ENCODE results near the gene DNAJC5G. TPM values are rescaled to one million over a fixed set of nuclear protein-coding genes. Genes with fewer than 3 reads are reported as not detected.

The DNAJC5G gene
- total and polyA plus RNA-seq, 2 donors (not counting 3 experiments of a cell fraction or from before 2014, with no cell fraction given) = 0.77 to 1.4 TPM

DNA sequence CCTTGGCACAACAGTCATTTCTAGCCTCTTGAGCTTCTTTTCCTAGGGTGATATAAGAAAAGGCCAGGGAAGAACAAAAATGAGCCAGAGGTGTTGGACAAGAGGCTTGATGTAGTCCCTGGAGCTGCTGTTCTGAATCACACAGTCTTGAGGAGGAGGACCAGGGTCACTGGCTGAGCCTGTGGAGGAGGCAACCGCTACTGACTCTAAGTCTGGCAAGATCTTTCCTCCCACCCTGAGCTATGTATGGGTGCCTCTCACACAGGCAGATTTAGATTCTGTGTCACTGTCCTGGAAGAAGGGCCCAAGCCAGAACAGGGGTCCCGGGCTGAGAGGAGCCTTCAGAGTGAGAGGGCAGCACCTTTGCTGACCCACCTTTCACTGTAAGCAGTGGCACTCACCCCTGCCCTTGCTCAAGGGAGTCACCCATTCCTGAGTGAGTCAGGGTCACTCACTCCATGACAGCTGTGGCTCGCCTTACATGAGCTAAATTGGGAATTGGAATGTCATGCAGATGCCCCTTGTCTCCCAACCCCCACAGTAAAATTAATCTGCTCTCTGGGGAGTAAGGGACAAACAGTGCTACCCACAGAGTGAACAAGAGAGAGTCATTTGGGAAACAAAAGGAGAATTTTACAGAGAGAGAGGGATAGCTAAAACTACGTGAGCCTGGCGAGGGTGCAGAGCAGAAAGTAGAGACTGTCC is 6.8 kb downstream of the DNAJC5G start, which contains the start of gene TRIM54:
TRIM54 (plus strand) TSS at position 575 of the 705 bp plus-strand sequence. CDS start 303 bp downstream, outside the sequence.
- ChIA-PET POLR2A (no interaction called here), CTCF (interaction anchor here (1.3 to 9.1 kb wide), 10 partner anchors 9 to 197 kb away, joined by 3 to 143 read pairs (median 42); partner anchors contain the start of genes PREB and SLC30A3)
- Histone ChIP-seq H3K79me2 (ENCODE audit: control insufficient read depth, insufficient read depth, low read length) (no peaks in the 10 kb centered on the region), H3K9ac (replicated peaks; ENCODE audit: extremely low read depth, insufficient read depth, low read length) (no peak within 1 kb of the TSS), H3K4me2 (ENCODE audit: insufficient read depth, low read length) (no peak within 1 kb of the TSS), H3K27me3 (ENCODE audit: control insufficient read depth in 2 of 2, insufficient read depth in 2 of 2, low read length in 2 of 2) (no peaks in the 10 kb centered on the region), H2AFZ (ENCODE audit: low read depth, low read length) (peak within 1 kb of the TSS; percentile 9), H3K4me3 (replicated peaks in 1 of 3; ENCODE audit: insufficient read depth in 1 of 3, low read depth in 1 of 3, low read length in 3 of 3) (no peak within 1 kb of the TSS), H4K20me1 (replicated peaks; ENCODE audit: control insufficient read depth, extremely low read depth, insufficient read depth, low read length) (no peaks in the 10 kb centered on the region), H3K9me3 (replicated peaks; ENCODE audit: control insufficient read depth, insufficient read depth, low read length) (no peaks in the 10 kb centered on the region), H3K36me3 (ENCODE audit: control insufficient read depth in 2 of 2, extremely low read depth in 1 of 2, insufficient read depth in 2 of 2, low read length in 2 of 2) (no peaks in the 10 kb centered on the region), H3K4me1 (ENCODE audit: control insufficient read depth, extremely low read depth, insufficient read depth, low read length) (peaks cover 6% of the 10 kb centered on the region), H3K9me1 (replicated peaks; ENCODE audit: control insufficient read depth, extremely low read depth, insufficient read depth, low read length) (no peaks in the 10 kb centered on the region), H3K27ac (ENCODE audit: insufficient read depth, low read depth, low read length) (no peak within 1 kb of the TSS)
- dilution Hi-C loops (cut with MboI; ENCODE audit: extremely low pct_ligation_motif_present, low sequenced_read_pairs) (no loop called here), intact Hi-C loops (cut with micrococcal nuclease) (loop anchor here (10.0 kb wide), 1 partner anchor 317 kb away; no protein-coding TSS in a partner anchor)
- no peak for TF ChIP-seq EZH2 (IDR thresholded peaks at IDR 0.05; ENCODE audit: borderline replicate concordance, low read depth, low read length, severe bottlenecking)
- TF ChIP-seq MYC (IDR thresholded peaks at IDR 0.05; ENCODE audit: low read depth, low read length) = no peak
- TF ChIP-seq, protein P1, sequence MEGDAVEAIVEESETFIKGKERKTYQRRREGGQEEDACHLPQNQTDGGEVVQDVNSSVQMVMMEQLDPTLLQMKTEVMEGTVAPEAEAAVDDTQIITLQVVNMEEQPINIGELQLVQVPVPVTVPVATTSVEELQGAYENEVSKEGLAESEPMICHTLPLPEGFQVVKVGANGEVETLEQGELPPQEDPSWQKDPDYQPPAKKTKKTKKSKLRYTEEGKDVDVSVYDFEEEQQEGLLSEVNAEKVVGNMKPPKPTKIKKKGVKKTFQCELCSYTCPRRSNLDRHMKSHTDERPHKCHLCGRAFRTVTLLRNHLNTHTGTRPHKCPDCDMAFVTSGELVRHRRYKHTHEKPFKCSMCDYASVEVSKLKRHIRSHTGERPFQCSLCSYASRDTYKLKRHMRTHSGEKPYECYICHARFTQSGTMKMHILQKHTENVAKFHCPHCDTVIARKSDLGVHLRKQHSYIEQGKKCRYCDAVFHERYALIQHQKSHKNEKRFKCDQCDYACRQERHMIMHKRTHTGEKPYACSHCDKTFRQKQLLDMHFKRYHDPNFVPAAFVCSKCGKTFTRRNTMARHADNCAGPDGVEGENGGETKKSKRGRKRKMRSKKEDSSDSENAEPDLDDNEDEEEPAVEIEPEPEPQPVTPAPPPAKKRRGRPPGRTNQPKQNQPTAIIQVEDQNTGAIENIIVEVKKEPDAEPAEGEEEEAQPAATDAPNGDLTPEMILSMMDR (IDR thresholded peaks at IDR 0.05; ENCODE audit: extremely low read depth in 1 of 2, insufficient read depth in 1 of 2, low read depth in 1 of 2, low read length in 2 of 2) = no peak
- no peak for TF ChIP-seq POLR2A (IDR thresholded peaks at IDR 0.05; ENCODE audit: low read depth, low read length)
- TF ChIP-seq, protein P2, sequence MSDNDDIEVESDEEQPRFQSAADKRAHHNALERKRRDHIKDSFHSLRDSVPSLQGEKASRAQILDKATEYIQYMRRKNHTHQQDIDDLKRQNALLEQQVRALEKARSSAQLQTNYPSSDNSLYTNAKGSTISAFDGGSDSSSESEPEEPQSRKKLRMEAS (IDR thresholded peaks at IDR 0.05; ENCODE audit: insufficient read depth, insufficient read length) = no peak
- TF ChIP-seq GATA2 (IDR thresholded peaks at IDR 0.05; ENCODE audit: insufficient read depth, insufficient read length, low read depth, low read length) = no peak
- TF ChIP-seq POLR2AphosphoS5 (IDR thresholded peaks at IDR 0.05; ENCODE audit: insufficient read depth, low read depth, low read length) = no peak
- no peak for TF ChIP-seq FOS (IDR thresholded peaks at IDR 0.05; ENCODE audit: borderline replicate concordance, insufficient read depth, low read length)
- no peak for TF ChIP-seq JUN (IDR thresholded peaks at IDR 0.05; ENCODE audit: borderline replicate concordance, insufficient read depth, insufficient read length, low read depth)
- FAIRE-seq (no peak), DNase-seq (ENCODE audit: low read depth, low spot score) (no peak)
- no TSS peak for BruUV-seq (replicated peaks)

Measured in endothelial cell of umbilical vein (primary cell).